Measurements from ENCODE around the gene TOR3A.

GRCh38 chr1:179080866-179081686, 794 bp upstream of the TOR3A start:
- TF ChIP-seq CTCF (IDR thresholded peaks at IDR 0.05; ENCODE audit: insufficient read depth, low read depth, low read length): no peak
- no peak for TF ChIP-seq EZH2 (IDR thresholded peaks at IDR 0.05; ENCODE audit: insufficient read depth, low read length)
